ENCODE data around the gene PHF21A.
A peak's percentile ranks its signal among the peaks of the same experiment; 100 is the strongest.

PHF21A gene

GRCh38 chr11:45904309-45904915 lies 216.8 kb downstream of the PHF21A start:
- DNase-seq (ENCODE audit: low read depth, low spot score), result no peak

DNA sequence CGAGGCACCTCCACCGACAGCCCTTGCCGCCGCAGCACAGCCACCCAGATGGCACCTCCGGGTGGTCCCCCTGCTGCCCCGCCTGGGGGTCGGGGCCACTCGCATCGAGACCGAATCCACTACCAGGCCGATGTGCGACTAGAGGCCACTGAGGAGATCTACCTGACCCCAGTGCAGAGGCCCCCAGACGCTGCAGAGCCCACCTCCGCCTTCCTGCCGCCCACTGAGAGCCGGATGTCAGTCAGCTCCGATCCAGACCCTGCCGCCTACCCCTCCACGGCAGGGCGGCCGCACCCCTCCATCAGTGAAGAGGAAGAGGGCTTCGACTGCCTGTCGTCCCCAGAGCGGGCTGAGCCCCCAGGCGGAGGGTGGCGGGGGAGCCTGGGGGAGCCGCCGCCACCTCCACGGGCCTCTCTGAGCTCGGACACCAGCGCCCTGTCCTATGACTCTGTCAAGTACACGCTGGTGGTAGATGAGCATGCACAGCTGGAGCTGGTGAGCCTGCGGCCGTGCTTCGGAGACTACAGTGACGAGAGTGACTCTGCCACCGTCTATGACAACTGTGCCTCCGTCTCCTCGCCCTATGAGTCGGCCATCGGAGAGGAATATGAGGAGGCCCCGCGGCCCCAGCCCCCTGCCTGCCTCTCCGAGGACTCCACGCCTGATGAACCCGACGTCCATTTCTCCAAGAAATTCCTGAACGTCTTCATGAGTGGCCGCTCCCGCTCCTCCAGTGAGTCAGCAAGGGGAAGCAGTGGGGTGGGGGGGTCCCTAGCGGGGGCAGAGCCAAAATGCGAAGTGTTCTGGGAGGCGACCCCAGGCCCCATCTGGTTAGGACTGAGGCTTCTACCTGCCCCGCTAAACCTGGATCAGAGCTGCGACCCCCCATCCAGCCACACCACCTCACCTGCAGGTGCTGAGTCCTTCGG lies 218.5 kb downstream of the PHF21A start:
- DNase-seq (ENCODE audit: low read depth, low spot score), result no peak

GRCh38 chr11:45901626-45902025 lies 219.6 kb downstream of the PHF21A start:
- DNase-seq (ENCODE audit: low read depth, low spot score), result no peak

GRCh38 chr11:45900916-45901617 lies 220.2 kb downstream of the PHF21A start:
- peak; percentile 57 for DNase-seq (ENCODE audit: low read depth, low spot score)

DNA sequence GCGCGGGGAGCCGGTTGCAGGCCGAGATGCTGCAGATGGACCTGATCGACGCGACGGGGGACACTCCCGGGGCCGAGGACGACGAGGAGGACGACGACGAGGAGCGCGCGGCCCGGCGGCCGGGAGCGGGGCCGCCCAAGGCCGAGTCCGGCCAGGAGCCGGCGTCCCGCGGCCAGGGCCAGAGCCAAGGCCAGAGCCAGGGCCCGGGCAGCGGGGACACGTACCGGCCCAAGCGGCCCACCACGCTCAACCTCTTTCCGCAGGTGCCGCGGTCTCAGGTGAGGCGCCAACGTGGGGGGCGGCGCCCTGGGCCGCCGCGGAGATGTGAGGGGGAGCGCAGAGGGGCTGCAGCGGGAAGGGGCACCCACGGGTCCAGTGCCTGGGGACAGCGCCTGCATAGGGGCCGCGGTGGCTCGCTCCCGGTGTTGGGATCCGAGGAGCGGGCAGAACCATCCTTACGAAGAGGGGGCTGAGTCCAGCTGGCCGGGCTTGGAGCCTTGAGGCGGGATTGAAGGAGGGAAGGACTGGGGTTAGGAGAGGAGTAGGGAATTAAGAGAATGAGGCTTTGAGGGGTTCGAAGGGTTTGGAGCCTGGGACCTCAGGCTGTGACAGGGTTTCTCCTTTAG lies 221.0 kb downstream of the PHF21A start:
- peak; percentile 37 for DNase-seq (ENCODE audit: low read depth, low spot score)

DNA sequence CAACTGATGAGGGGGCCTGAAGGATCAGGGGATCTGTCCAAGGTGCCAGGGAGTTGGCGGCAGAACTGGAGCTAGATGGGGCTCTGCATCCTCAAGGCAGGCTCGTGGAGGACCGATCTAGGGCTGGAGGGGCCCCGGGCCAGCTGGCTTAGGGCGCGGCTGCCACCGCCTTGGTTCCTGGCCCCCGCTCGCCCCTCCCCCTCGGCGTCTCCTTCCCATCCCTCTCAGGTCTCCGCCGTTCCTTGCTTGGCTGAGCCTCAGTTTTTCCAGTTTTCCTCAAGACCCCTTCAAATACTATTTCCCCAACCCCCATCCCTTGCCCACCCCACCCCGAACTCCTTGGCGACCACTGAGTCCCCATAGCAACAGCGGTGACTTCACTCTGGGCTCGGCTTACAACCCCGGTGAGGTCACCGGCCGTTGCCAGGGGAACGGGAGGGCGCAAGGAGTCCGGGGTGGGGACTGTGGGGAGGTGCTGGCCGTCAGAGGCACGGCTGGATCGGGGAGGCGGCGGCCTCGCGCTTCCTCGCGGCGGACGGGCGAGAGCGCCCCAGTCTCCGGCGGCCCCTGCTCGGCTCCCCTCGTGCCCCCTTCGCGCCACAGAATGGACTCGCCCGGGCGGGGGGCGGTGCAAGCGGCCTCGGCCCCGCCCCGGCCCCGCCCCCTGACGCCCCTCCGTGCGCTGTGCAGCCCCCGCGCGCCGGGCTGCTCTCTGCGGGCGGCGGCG lies 221.6 kb downstream of the PHF21A start:
- peak; percentile 95 for DNase-seq (ENCODE audit: low read depth, low spot score)

DNA sequence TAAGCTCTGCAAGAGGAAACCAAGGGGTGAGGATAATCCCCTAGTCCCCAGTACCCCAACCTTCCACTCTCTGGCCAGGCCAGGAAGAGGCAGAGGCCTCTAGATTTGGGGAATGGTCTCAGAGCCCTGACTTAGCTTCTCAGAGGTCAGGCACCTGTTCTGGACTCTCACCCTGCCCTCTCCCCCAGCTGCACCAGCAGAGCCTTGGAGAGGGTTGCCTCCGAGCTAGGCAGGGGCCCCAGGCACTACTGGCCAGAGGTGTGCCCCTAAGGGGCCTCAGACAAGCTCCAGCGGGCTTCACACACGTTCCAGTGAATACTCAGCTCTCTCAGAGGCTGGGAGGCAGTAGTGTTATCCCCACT lies 222.2 kb downstream of the PHF21A start:
- no peak for DNase-seq (ENCODE audit: low read depth, low spot score)

DNA sequence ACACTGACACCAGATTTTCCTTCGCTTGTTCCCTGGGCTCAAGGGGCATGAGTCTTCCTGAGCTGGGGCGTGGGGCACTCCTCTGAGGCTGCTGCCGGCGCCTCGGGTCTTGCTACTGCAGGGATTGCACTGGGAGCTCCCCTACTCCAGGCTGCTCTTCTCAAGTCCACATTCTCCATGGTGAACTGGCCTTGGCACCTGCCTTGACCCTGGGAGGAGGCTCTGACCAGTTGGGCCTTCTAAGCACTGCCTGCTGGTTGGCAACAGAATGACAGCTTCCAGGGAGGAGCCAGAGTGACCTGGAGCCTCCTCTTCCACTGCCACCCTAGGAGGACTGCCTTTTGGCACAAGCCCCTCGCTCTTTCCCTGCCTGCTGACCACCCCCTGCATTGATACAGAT lies 223.7 kb downstream of the PHF21A start:
- DNase-seq (ENCODE audit: low read depth, low spot score), result no peak

- peak; percentile 34 for DNase-seq (ENCODE audit: low read depth, low spot score)
These were observed 224.8 kb downstream of the PHF21A start for GRCh38 chr11:45896422-45896984.

GRCh38 chr11:45895553-45896259 lies 225.5 kb downstream of the PHF21A start:
- DNase-seq (ENCODE audit: low read depth, low spot score), result no peak

GRCh38 chr11:45894555-45895247 lies 226.6 kb downstream of the PHF21A start:
- DNase-seq (ENCODE audit: low read depth, low spot score), result no peak

GRCh38 chr11:45892856-45893255 lies 228.4 kb downstream of the PHF21A start:
- no peak for DNase-seq (ENCODE audit: low read depth, low spot score)

- no peak for DNase-seq (ENCODE audit: low read depth, low spot score)
These were observed 230.2 kb downstream of the PHF21A start for GRCh38 chr11:45890886-45891550.

DNA sequence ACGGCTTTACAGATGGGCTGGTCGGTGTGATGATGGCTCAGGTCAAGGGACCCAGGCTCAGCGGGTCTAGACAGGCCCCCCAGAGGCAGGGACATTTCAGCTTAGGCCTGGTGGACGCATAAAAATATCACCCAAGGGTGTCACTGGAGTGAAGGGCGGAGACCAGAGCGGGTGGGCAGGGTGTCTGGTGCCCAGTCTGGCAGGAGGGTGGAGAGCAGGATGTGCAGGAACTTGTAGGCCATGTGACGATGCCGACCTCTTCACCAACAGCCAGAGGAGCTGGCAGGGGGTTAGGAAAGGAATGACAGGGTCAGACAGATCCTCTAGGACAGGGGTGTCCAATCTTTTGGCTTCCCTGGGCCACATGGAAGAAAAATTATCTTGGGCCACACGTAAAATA lies 231.3 kb downstream of the PHF21A start:
- no peak for DNase-seq (ENCODE audit: low read depth, low spot score)

- no peak for DNase-seq (ENCODE audit: low read depth, low spot score)
These were observed 231.7 kb downstream of the PHF21A start for GRCh38 chr11:45889555-45889954.

DNA sequence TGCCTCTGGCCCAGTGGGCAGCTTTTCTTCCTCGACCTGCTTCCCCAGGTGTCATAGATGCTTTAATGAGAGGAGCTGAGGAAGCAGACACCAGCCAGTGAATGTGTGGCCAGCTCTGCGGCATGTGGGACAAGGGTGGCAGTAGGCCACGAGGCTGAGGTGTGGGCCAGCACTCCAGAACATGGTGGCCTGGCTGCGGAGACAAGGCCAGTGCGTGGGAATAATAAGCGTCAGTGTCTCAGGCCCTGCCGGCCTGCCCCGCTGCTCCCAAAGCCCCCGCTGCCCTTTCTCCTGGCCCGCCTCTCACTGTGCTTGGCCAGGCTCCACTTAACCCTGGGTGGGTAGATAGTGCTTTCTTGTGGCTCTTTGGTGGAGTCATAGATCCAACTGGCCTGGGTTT lies 233.7 kb downstream of the PHF21A start:
- no peak for DNase-seq (ENCODE audit: low read depth, low spot score)

DNA sequence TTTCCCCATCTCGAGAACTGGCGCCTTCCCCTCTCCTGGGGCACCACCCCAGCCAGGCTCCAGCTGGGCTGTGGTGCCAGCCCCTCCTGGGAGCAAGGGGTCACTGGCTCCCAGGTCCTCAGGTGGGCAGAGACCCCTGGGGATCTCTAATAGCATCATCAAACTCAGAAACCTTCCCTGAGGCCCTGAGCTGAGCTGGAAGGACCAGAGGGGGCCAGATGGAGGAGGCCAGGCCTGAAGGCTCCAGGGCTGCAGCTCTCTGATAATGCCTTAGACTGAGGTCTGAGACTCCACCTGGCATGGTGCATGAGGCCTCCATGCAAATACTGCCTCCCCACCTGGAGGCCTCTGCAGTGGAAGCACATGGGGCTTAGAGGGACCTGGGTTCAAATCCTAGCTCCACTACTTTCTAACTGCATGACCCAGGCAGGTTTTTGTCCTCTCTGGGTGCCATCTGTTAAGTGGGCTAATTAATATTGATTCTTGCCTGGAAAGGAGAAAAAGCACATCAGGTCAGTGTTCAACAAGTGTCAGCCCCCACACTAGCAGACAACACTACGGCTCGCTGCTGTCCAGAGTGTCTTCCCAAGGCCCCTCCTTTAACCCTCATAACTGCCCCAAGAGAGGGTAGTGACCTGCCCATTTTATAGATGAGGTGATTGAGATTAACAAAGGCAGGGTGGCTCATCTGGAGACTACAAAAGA lies 234.3 kb downstream of the PHF21A start:
- no peak for DNase-seq (ENCODE audit: low read depth, low spot score)

GRCh38 chr11:45885921-45886721 lies 235.1 kb downstream of the PHF21A start:
- DNase-seq (ENCODE audit: low read depth, low spot score), result no peak
